H1 (cell line): Measurements from ENCODE around the gene NBAS. TPM values are rescaled to one million over a fixed set of nuclear protein-coding genes. Genes with fewer than 3 reads are reported as not detected.
"Not testable (repeated sequence)": the region's sequence is repeated elsewhere in the genome, so short reads cannot be mapped to it uniquely, and the experiment has no call there.

Source experiments
- CTCF ChIA-PET: fragments of 300-600 bp; sonication (Branson Sonifier 250); formaldehyde crosslinking; loops from one replicate; lab custom pipeline; 2021; ENCODE audit not compliant: partially characterized antibody; lab: Charles Lee
- POLR2A ChIA-PET: fragments of 300-600 bp; sonication (Branson Sonifier 250); formaldehyde crosslinking; loops from one replicate; lab custom pipeline; 2021; ENCODE audit warnings: inconsistent platforms; ENCODE audit not compliant: partially characterized antibody; lab: Charles Lee
- DNase-seq, 2 experiments: peaks; one replicate each; pipeline versions ENCODE4 v3.0.0 to v3.0.0-alpha.2; 2010 to 2022; ENCODE audit warnings: low spot score in 2 of 2, low read depth in 1 of 2, mixed read lengths in 1 of 2
- FAIRE-seq: peaks from 2 replicates; lab custom pipeline; 2011; peaks lifted over from hg19 to GRCh38; lab: Jason Lieb, UNC
- H2AFZ ChIP-seq: 2 replicates; pipeline ENCODE4 v1.8.1; 2012; ENCODE audit warnings: low read length, inconsistent platforms
- H2AK5ac ChIP-seq: 2 replicates; pipeline ENCODE4 v1.6.1; 2013; ENCODE audit warnings: low read depth, low read length
- H2BK120ac ChIP-seq: replicated peaks from 2 replicates; pipeline ENCODE3; 2013; ENCODE audit warnings: low read depth, low read length, inconsistent platforms
- H2BK12ac ChIP-seq: 2 replicates; pipeline ENCODE4 v1.6.1; 2013; ENCODE audit warnings: low read depth, low read length
- H2BK15ac ChIP-seq: 2 replicates; pipeline ENCODE4 v1.6.1; 2013; ENCODE audit warnings: low read length
- H2BK20ac ChIP-seq: 2 replicates; pipeline ENCODE4 v1.6.1; 2013; ENCODE audit warnings: low read length
- H2BK5ac ChIP-seq: 2 replicates; pipeline ENCODE4 v1.6.1; 2013; ENCODE audit warnings: low read depth, low read length
- H3K14ac ChIP-seq: 2 replicates; pipeline ENCODE4 v1.6.1; 2013; ENCODE audit warnings: inconsistent platforms; ENCODE audit not compliant: insufficient read length
- H3K18ac ChIP-seq: 2 replicates; pipeline ENCODE4 v1.6.1; 2013; ENCODE audit warnings: low read length; ENCODE audit errors: extremely low read depth
- H3K23ac ChIP-seq: 2 replicates; pipeline ENCODE4 v1.6.1; 2013; ENCODE audit warnings: inconsistent platforms; ENCODE audit not compliant: insufficient read length
- H3K23me2 ChIP-seq: 2 replicates; pipeline ENCODE4 v1.6.1; 2013; ENCODE audit warnings: low read depth, low read length
- H3K27ac ChIP-seq: 2 replicates; pipeline ENCODE4 v1.6.1; 2011; ENCODE audit warnings: low read depth, low read length, inconsistent platforms
- H3K27me3 ChIP-seq, 4 experiments: replicated peaks in 1 of 4; 1 replicate in 1 of 4; 2 replicates in 3 of 4; pipeline versions ENCODE4 v1.6.1 to v1.8.1; 2011 to 2013; ENCODE audit warnings: low read length in 3 of 4, mild to moderate bottlenecking in 3 of 4, inconsistent platforms in 2 of 4, mixed read lengths in 2 of 4, moderate library complexity in 1 of 4; ENCODE audit not compliant: control insufficient read depth in 3 of 4, insufficient read depth in 3 of 4; ENCODE audit errors: extremely low read depth in 1 of 4
- H3K36me3 ChIP-seq, 4 experiments: 2 replicates each; pipeline versions ENCODE4 v1.6.1 to v1.8.1; 2011 to 2013; ENCODE audit warnings: mild to moderate bottlenecking in 4 of 4, low read length in 3 of 4, moderate library complexity in 2 of 4, control low read depth in 1 of 4, inconsistent platforms in 1 of 4; ENCODE audit not compliant: insufficient read depth in 4 of 4, control insufficient read depth in 2 of 4
- H3K4ac ChIP-seq: replicated peaks from 2 replicates; pipeline ENCODE3; 2013; ENCODE audit warnings: low read length, low read depth, mixed read lengths, inconsistent platforms; ENCODE audit not compliant: insufficient read length
- H3K4me1 ChIP-seq, 4 experiments: replicated peaks in 1 of 4; 1 replicate in 1 of 4; 2 replicates in 3 of 4; pipeline versions ENCODE4 v1.6.1 to v1.8.1; 2011 to 2013; ENCODE audit warnings: low read length in 3 of 4, inconsistent platforms in 2 of 4, mixed read lengths in 1 of 4; ENCODE audit not compliant: insufficient read depth in 4 of 4, control insufficient read depth in 3 of 4
- H3K4me2 ChIP-seq, 2 experiments: 2 replicates each; pipeline versions ENCODE4 v1.6.1 to v1.8.1; 2011 to 2013; ENCODE audit warnings: low read depth in 2 of 2, low read length in 2 of 2, control low read depth in 1 of 2, inconsistent platforms in 1 of 2, mild to moderate bottlenecking in 1 of 2; ENCODE audit not compliant: insufficient read depth in 1 of 2
- H3K4me3 ChIP-seq, 4 experiments: fragments of 200-600, 300-600 bp in 1 of 4; sonication (generic), shearing (Covaris generic), sonication (Bioruptor Twin) in 1 of 4; 2 replicates each; pipeline versions ENCODE4 v1.5.1 to v1.8.1; 2011 to 2016; ENCODE audit warnings: low read length in 4 of 4, low read depth in 3 of 4, control low read depth in 2 of 4, inconsistent platforms in 2 of 4, mild to moderate bottlenecking in 2 of 4, mixed read lengths in 1 of 4, moderate library complexity in 1 of 4; ENCODE audit not compliant: insufficient read depth in 2 of 4; ENCODE audit errors: extremely low read depth in 1 of 4
- H3K56ac ChIP-seq: replicated peaks from 2 replicates; pipeline ENCODE3; 2013; ENCODE audit warnings: low read depth, mild to moderate bottlenecking, mixed read lengths, low read length, inconsistent platforms; ENCODE audit not compliant: insufficient read length
- H3K79me1 ChIP-seq: 2 replicates; pipeline ENCODE4 v1.6.1; 2013; ENCODE audit warnings: low read depth, low read length, control low read depth
- H3K79me2 ChIP-seq, 2 experiments: 2 replicates each; pipeline versions ENCODE4 v1.6.1 to v1.8.1; 2012 to 2013; ENCODE audit warnings: low read length in 2 of 2, mild to moderate bottlenecking in 2 of 2, inconsistent platforms in 1 of 2; ENCODE audit not compliant: insufficient read depth in 2 of 2, control insufficient read depth in 1 of 2
- H3K9ac ChIP-seq, 4 experiments: replicated peaks in 1 of 4; 1 replicate in 1 of 4; 2 replicates in 3 of 4; pipeline versions ENCODE4 v1.6.1 to v1.8.1; 2011 to 2013; ENCODE audit warnings: low read depth in 3 of 4, low read length in 3 of 4, control low read depth in 2 of 4, mild to moderate bottlenecking in 2 of 4, moderate library complexity in 2 of 4, inconsistent platforms in 1 of 4; ENCODE audit errors: extremely low read depth in 1 of 4
- H3K9me3 ChIP-seq, 2 experiments: 2 replicates each; pipeline versions ENCODE4 v1.6.1 to v1.8.1; 2012 to 2013; ENCODE audit warnings: mild to moderate bottlenecking in 2 of 2, moderate library complexity in 2 of 2, control low read depth in 1 of 2, inconsistent platforms in 1 of 2, low read depth in 1 of 2, low read length in 1 of 2, mixed read lengths in 1 of 2; ENCODE audit not compliant: insufficient read depth in 2 of 2
- H4K20me1 ChIP-seq, 2 experiments: replicated peaks in 1 of 2; 2 replicates each; pipeline versions ENCODE3 to v1.8.1; 2011 to 2013; ENCODE audit warnings: inconsistent platforms in 2 of 2, low read length in 2 of 2, mild to moderate bottlenecking in 1 of 2; ENCODE audit not compliant: insufficient read depth in 2 of 2, control insufficient read depth in 1 of 2
- H4K5ac ChIP-seq: 2 replicates; pipeline ENCODE4 v1.6.1; 2013; ENCODE audit warnings: low read length, low read depth, mixed read lengths, inconsistent platforms; ENCODE audit not compliant: insufficient read length
- H4K8ac ChIP-seq: 2 replicates; pipeline ENCODE4 v1.8.0; 2013; ENCODE audit warnings: mild to moderate bottlenecking, moderate library complexity, low read length, inconsistent platforms; ENCODE audit not compliant: insufficient read depth; ENCODE audit errors: extremely low read depth
- H4K91ac ChIP-seq: replicated peaks from 2 replicates; pipeline ENCODE3; 2013; ENCODE audit warnings: low read length, mixed read lengths, inconsistent platforms; ENCODE audit not compliant: insufficient read length
- WGBS, 2 experiments: shearing (Covaris generic) in 1 of 2; methylation state at CpG; one replicate each; pipeline versions ENCODE4 v1.1.6 to v1.1.7; 2013 to 2015; ENCODE audit warnings: low lambda C conversion rate in 2 of 2, mixed read lengths in 2 of 2, inconsistent platforms in 1 of 2, low coverage in 1 of 2, missing lambda C conversion rate in 1 of 2; ENCODE audit not compliant: insufficient replicate concordance in 2 of 2, insufficient coverage in 1 of 2, insufficient read length in 1 of 2; ENCODE audit errors: extremely low coverage in 1 of 2, missing lambda C conversion rate in 1 of 2; 5-methylcytosine and 5-hydroxymethylcytosine counted together
- polyA plus RNA-seq, 7 experiments: library from polyadenylated mRNA; depleted of rRNA in 3 of 7; stranded (reverse) in 5 of 7; unstranded in 2 of 7; fragments of >200 nt in 5 of 7; fragments of 200-250 nt in 2 of 7; gene quantifications; 1 replicate in 5 of 7; 2 replicates in 1 of 7; 4 replicates in 1 of 7; pipeline versions ENCODE4 v1.2.1 to v1.2.3, GENCODE V29; 2011 to 2013; ENCODE audit warnings: missing spikeins in 2 of 7, mixed read lengths in 2 of 7
- total RNA-seq: library from RNA; stranded (reverse); fragmentation: NEBNext Ultra II Directional; extraction: Animal tissue kit (Norgen Biotek cat#: 25700); gene quantifications from 2 replicates; pipeline ENCODE4 v1.2.1, GENCODE V29; 2021

The NBAS gene
- total and polyA plus RNA-seq, 2 of the 8 experiments (the other 6 are each of a cell fraction or from before 2014, with no cell fraction given) = 19.6 to 34.8 TPM

DNA sequence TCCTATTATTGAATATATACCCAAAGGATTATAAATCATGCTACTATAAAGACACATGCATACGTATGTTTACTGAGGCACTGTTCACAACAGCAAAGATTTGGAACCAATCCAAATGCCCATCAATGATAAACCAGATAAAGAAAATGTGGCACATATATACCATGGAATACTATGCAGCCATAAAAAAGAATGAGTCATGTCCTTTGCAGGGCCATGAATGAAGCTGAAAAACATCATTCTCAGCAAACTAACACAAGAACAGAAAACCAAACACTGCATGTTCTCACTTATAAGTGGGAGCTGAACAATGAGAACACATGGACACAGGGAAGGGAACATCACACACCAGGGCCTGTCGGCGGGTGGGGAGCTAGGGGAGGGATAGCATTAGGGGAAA, 310.2 kb downstream of the NBAS start:
- H3K9me3 ChIP-seq, H3K23ac ChIP-seq, H3K27me3 ChIP-seq, H3K4ac ChIP-seq, H4K8ac ChIP-seq, H3K18ac ChIP-seq, H3K36me3 ChIP-seq, FAIRE-seq, DNase-seq, H2BK15ac ChIP-seq, H4K5ac ChIP-seq, H3K9ac ChIP-seq, H3K4me3 ChIP-seq, H3K56ac ChIP-seq, H2BK20ac ChIP-seq, H3K4me1 ChIP-seq, H3K23me2 ChIP-seq, H3K14ac ChIP-seq, H3K79me2 ChIP-seq, H2BK12ac ChIP-seq, H3K79me1 ChIP-seq, H3K4me2 ChIP-seq, H2BK5ac ChIP-seq, H2AFZ ChIP-seq, H2BK120ac ChIP-seq, H4K20me1 ChIP-seq, POLR2A ChIA-PET, H4K91ac ChIP-seq, H3K27ac ChIP-seq, H2AK5ac ChIP-seq: not testable (repeated sequence)
- WGBS, 2 experiments = 93% methylated on average over 3 of the region's 3 CpGs; no CpG with 5 or more reads in 1 of the 2 experiments
- CTCF ChIA-PET = interaction anchor here (1.5 kb wide), 1 partner anchor 91 kb away, joined by 3 read pairs; no protein-coding TSS in a partner anchor
